CD4-positive, alpha-beta T cell treated with Interleukin-15 for 1 hour (primary cell): Measurements from ENCODE around the gene ELK4.

ENCODE experiments used
- DNase-seq: peaks from one replicate; pipeline ENCODE4 v3.0.0-alpha.2; 2020

The ELK4 gene

GRCh38 chr1:205578780-205579571 lies 52.8 kb downstream of the ELK4 start:
- no peak for DNase-seq

GRCh38 chr1:205577874-205578658 lies 53.7 kb downstream of the ELK4 start:
- no peak for DNase-seq

GRCh38 chr1:205576805-205577761 lies 54.7 kb downstream of the ELK4 start:
- DNase-seq, result no peak

GRCh38 chr1:205576011-205576410 lies 55.8 kb downstream of the ELK4 start:
- DNase-seq, result no peak

- no peak for DNase-seq
Measured at GRCh38 chr1:205575294-205575885, 56.4 kb downstream of the ELK4 start.

GRCh38 chr1:205572421-205572820 lies 59.4 kb downstream of the ELK4 start:
- DNase-seq, result no peak

- no peak for DNase-seq
Measured at GRCh38 chr1:205571747-205572146, 60.1 kb downstream of the ELK4 start.

- no peak for DNase-seq
Measured at GRCh38 chr1:205570796-205571537, 60.8 kb downstream of the ELK4 start.

- DNase-seq, result no peak
Measured at GRCh38 chr1:205570173-205570501, 61.7 kb downstream of the ELK4 start.

GRCh38 chr1:205569411-205570172 lies 62.2 kb downstream of the ELK4 start:
- no peak for DNase-seq

- no peak for DNase-seq
Measured at GRCh38 chr1:205568469-205569361, 63.1 kb downstream of the ELK4 start.

- DNase-seq, result no peak
Measured at GRCh38 chr1:205568135-205568468, 63.7 kb downstream of the ELK4 start.

GRCh38 chr1:205567716-205568115 lies 64.1 kb downstream of the ELK4 start:
- no peak for DNase-seq

GRCh38 chr1:205565799-205566198 lies 66.0 kb downstream of the ELK4 start:
- DNase-seq, result no peak

- no peak for DNase-seq
Measured at GRCh38 chr1:205563927-205564441, 67.8 kb downstream of the ELK4 start.

- DNase-seq, result no peak
Measured at GRCh38 chr1:205561501-205562203, 70.2 kb downstream of the ELK4 start.
